NCI-H1694 treated with DMSO at 0.1 percent for 48 hours (cell line): ENCODE results near the gene GPR153.

ENCODE experiments used
- DNase-seq: peaks from one replicate; lab custom pipeline; 2025; lab: John Stamatoyannopoulos, UW

GPR153 gene

DNA sequence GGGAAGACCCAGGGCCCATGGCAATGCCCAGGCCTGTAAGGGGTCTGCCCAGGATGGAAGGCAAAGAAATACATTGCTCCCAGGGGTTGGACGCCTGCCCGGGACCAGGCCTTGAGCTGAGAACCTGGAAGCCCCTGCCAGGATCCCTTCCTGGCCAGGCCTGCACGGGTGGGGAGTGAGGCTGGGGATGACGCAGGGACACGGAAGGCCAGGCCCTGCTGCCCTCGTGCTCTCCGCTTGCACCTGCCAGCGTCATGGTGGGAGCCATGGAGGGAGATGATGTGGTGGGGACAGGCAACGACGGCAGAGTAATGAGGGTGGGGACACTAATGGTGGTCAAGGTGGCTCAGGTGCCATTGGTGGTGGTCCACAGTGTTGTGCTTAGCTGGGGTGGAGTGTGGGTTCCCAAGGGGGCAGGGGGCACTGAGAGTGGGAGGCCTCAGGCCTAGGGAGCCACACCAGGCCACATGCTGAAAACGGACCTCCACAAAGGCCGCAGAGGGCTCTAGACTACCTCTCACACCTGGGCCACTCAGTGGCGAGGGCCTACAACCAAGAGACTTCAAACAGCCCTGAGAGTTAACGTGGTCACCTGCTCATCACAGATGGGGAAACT, 12.6 kb downstream of the GPR153 start:
- DNase-seq, result no peak

- DNase-seq, result no peak
Measured at GRCh38 chr1:6247651-6248050, 13.2 kb downstream of the GPR153 start.

DNA sequence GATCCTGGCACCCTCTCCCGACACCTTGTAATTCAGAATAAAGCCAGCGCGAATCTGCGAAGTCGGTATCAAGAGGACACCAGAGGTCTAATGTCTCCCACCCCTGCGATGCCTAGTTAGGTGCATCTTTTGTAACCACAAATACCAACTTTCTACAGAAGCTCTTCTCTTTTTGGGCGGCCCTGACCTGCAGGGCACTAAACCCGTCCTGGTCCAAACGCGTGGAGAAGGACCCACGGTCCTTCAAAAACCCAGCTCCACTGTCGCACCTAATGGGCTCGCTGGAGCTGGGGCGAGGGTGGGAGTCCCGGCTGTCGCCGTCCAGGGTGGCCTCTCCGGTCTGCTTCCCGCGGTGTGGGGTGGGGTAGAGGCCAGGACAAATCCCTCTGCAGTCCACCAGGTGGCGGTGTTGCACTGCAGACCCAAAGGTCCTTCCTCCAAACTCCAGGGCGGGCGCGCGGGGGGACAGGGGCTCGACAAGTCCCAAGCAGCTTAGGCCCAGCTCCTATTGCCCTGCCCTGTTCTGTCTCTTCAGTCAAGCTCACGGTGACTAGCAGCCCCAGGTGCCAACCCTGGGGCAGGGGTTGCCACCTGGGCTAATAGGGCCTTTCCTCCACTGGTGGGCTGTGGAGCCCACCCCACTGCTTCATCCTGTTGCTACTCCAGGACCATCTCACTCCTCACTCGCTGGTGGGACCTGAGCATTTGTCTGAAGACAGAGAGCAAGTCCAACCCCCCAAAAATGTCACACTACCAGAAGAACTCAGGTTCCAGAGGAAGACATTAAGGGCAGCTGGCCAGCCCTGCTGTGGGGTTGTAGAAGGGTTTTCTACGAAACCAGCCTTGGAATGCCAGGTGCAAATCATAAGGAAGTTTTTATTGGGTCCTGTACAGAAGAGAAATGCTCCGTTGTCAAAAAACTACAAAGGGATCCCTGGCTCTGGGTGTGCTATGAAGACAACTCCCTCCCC, 14.1 kb downstream of the GPR153 start:
- DNase-seq, result peak; percentile 76

GRCh38 chr1:6245869-6246496, 14.9 kb downstream of the GPR153 start:
- DNase-seq, result peak; percentile 87

DNA sequence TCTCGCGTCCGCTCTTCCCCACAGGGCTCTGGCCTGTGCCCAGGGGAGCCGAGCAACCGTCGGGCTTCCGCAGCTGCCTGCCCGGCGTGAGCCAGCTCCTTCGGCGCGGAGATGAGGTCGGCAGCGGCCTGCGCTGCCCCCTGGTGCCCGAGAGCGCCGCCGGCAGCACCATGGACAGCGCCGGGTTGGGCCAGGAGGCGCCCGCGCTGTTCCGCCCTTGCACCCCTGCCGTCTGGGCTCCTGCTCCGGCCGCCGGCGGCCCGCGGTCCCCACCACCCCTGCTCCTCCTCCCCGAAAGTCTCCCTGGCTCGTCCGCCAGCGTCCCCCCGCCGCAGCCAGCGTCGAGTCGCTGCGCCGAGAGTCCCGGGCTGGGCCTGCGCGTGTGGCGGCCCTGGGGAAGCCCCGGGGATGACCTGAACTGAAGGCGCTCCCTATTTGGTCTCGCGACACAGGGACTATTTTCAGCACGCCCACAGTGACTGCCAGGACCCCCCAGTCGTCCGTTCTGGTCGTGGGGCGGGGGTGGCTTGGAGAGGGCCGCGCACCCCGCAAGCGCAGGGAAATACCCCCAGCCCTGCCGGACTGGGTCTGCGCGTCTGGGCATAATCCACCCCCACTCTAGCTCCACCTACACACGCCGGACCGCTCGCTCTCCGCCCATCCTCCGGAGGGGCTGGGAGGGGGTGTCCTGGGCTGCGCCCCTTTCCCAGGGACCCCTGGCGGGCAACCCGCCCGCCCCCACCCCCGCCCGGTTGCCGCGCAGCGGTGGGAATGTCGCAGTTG, 15.6 kb downstream of the GPR153 start:
- peak; percentile 50 for DNase-seq

- DNase-seq, result no peak
Measured at GRCh38 chr1:6244401-6245049, 16.4 kb downstream of the GPR153 start.

GRCh38 chr1:6243993-6244392, 16.9 kb downstream of the GPR153 start, which contains the start of gene HES3:
Gene HES3, plus strand, starts transcription at chr1:6244179. Its CDS starts 187 bp downstream, at chr1:6244366.
- no peak for DNase-seq

- no peak for DNase-seq
Measured at GRCh38 chr1:6243053-6243834, 17.7 kb downstream of the GPR153 start.

DNA sequence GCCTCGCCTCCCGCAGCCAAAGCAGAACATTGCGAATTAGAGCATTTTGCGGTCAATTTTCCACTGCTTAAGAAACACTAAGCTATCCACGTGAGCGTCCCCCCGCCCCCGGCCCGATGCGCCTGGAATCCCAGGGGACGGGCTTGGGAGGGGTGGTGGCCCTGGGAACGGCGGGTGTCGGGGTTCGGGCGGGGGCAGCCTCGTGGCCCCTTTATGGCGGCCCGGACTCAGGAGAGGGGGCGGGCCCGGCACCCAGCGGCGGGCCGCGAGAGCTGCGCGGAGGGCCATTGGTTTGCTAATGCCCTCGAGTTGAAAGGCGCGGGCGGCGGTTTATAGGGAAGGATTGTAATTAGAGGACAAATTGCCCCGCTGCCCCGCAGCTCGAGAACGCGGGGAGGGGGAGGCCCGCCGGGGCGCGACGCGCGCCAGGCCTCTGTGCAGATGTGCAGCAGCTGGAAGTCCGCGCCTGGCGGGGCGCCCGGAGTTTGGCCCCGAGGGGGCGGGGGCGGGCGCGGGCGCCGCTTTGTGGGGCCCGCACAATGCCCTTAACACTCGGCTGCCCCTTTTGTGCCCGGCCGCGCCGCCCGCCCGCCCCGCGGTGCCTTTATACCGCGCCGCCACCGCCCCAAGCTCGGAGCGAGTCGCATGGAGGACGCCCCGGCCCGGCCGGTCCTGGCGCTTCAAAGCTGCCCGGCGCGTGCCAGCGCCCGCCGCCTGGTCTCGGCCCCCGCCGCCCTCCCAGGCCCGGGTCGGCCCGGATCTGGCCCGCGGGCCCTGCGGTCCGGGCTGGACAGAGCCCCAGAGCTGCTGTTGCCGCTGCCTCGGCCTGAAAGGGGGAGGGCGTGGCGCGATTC, 18.8 kb downstream of the GPR153 start:
- DNase-seq, result no peak

GRCh38 chr1:6241107-6241886, 19.6 kb downstream of the GPR153 start:
- DNase-seq, result no peak

DNA sequence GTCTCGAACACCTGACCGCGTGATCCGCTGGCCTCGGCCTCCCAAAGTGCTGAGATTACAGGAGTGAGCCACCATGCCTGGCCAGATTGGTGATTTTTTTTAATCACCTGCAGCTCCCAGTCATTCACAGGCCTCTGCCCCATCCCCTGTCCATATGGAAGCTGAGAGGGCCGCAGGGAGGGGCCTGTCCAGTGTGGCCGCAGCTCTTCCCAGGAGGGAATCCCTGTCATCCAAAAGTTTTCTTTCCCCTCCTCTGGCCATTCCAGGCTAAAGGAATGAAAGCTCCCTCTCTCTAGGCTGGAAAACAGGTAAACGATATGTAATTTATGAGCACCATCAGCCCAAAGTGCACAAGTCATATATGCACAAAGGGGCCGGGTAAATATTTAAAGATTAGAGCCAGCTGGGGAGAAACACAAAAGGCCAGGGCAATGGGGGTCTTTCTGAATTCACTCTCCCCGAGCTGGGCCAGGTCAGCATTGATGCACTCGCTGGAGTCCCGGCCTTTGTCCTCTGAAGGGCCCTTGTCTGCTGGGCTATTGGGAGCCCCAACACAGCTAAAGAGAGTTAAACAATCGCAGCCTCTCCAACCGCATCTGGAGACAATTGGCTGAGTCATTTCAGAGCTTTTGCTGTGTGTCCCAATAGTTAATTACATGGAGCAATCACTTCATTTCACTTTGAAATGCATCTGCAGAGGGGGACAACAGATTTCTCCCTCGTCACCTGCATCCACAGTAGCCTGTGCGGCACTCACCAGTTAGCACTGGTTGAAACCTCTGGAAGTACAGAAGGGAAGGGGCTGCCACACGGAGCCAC, 20.7 kb downstream of the GPR153 start:
- no peak for DNase-seq

DNA sequence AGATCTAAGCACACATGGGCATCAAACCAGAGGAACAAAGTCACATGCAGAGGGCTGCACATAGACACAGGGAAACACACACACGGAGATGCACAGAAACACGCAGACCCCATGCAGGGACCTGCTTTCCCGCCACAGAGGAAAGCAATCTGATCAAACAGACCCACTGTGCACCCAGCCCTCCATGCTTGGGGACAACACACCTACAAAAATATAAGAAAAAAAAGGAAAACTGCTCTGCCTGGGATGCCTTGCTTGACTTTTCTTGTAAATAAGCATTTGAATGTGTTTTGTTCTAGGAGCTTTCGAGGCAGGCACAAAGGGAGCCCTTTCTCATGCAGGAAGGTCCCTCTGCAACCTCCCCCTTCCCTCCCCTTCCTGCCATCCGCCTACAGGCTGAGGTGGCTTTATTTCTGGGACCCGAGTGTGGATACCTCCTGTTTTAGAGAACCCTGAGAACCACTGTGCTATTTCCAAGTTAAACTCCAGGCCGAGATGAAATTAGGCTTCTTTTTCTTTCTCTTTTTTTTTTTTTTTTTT, 21.6 kb downstream of the GPR153 start:
- no peak for DNase-seq

DNA sequence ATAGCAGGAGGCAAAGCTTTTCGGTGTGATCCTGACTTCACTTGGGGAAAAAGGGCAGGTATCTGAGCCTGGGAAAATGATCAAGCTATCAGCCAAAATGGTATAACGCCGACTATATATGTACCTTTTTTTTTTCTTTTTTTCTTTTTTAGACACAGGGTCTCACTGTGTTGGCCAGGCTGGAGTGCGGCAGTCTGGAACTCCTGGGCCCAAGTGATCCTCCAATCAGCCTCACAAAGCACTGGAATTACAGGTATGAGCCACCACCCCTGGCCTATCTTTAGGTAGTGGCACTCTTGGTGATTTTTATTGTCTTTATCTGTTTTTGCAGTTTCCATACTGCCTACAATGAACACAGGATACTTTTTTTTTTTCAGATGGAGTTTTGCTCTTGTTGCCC, 23.8 kb downstream of the GPR153 start:
- DNase-seq, result no peak

GRCh38 chr1:6235296-6235677, 25.6 kb downstream of the GPR153 start:
- no peak for DNase-seq

GRCh38 chr1:6234502-6235295, 26.2 kb downstream of the GPR153 start:
- DNase-seq, result no peak

- no peak for DNase-seq
Measured at GRCh38 chr1:6233376-6233775, 27.5 kb downstream of the GPR153 start.

- DNase-seq, result no peak
Measured at GRCh38 chr1:6225651-6226050, 35.2 kb downstream of the GPR153 start.
